BLaER1 treated with 17β-estradiol and CSF1 and Interleukin-3, amounts not matched to agents 10 nM and 100 nM (cell line): ENCODE measurements around the gene CFD.

ENCODE experiments used
- H3K27ac ChIP-seq, 11 experiments: shearing (Covaris generic); formaldehyde crosslinking; 2 replicates each; pipeline ENCODE4 v1.8.1; 2022
- H3K27me3 ChIP-seq, 11 experiments: shearing (Covaris generic); formaldehyde crosslinking; 2 replicates each; pipeline ENCODE4 v1.8.1; 2022
- H3K36me3 ChIP-seq, 11 experiments: shearing (Covaris generic); formaldehyde crosslinking; 2 replicates each; pipeline ENCODE4 v1.8.1; 2022
- H3K4me1 ChIP-seq, 10 experiments: shearing (Covaris generic); formaldehyde crosslinking; 2 replicates each; pipeline ENCODE4 v1.8.1; 2022
- H3K4me2 ChIP-seq, 11 experiments: shearing (Covaris generic); formaldehyde crosslinking; 2 replicates each; pipeline ENCODE4 v1.8.1; 2022
- H3K4me3 ChIP-seq, 10 experiments: shearing (Covaris generic); formaldehyde crosslinking; 2 replicates each; pipeline ENCODE4 v1.8.1; 2022
- H3K9ac ChIP-seq, 11 experiments: shearing (Covaris generic); formaldehyde crosslinking; 2 replicates each; pipeline ENCODE4 v1.8.1; 2022
- H3K9me3 ChIP-seq, 11 experiments: shearing (Covaris generic); formaldehyde crosslinking; replicated peaks in 1 of 11; 2 replicates each; pipeline ENCODE4 v1.8.1; 2022
- H4K20me1 ChIP-seq, 11 experiments: shearing (Covaris generic); formaldehyde crosslinking; 2 replicates each; pipeline ENCODE4 v1.8.1; 2022
- Cebpa-rat ChIP-seq, 11 experiments: shearing (Covaris generic); IDR thresholded peaks; 2 replicates each; pipeline ENCODE4 v1.8.1; 2022

Gene CFD

GRCh38 chr19:858868-859843 is at the start of gene CFD:
Gene CFD (plus strand): TSS chr19:859664. CDS start chr19:859690, 26 bp downstream.
- H3K4me2 ChIP-seq = peak within 1 kb of the TSS; percentile 44 to 86 (median 77)
- peak within 1 kb of the TSS in 8 of 11 experiments; percentile 23 to 72 (median 50); a peak in 12 of 22 replicates for H3K9ac ChIP-seq
- TF ChIP-seq Cebpa-rat (IDR thresholded peaks at IDR 0.05) = peak in 3 of 11 experiments; percentile 13 to 30 (median 29); a peak in 2 of 22 replicates
- H3K9me3 ChIP-seq = peaks cover 0 to 5% (median 0%) of the 10 kb centered on the region in 11 experiments; a peak in 1 of 22 replicates
- no peaks in the 10 kb centered on the region for H3K36me3 ChIP-seq
- peaks cover 24 to 57% (median 36%) of the 10 kb centered on the region in 10 experiments for H3K4me1 ChIP-seq
- peak within 1 kb of the TSS in 8 of 10 experiments; percentile 26 to 65 (median 44); a peak in 13 of 20 replicates for H3K4me3 ChIP-seq
- peaks cover 0 to 21% (median 0%) of the 10 kb centered on the region in 11 experiments; a peak in 7 of 22 replicates for H4K20me1 ChIP-seq
- H3K27me3 ChIP-seq = peaks cover 30 to 61% (median 57%) of the 10 kb centered on the region in 11 experiments
- peak within 1 kb of the TSS in 5 of 11 experiments; percentile 36 to 69 (median 60); a peak in 10 of 22 replicates for H3K27ac ChIP-seq

- Histone ChIP-seq H3K27ac (no peak overlapping the region), H3K36me3 (peaks cover 82 to 99% (median 97%) of the 10 kb centered on the region in 11 experiments), H3K4me3 (no peak overlapping the region), H3K4me1 (no peaks in the 10 kb centered on the region), H3K9ac (no peak overlapping the region), H4K20me1 (peaks cover 83 to 100% (median 99%) of the 10 kb centered on the region in 11 experiments), H3K4me2 (no peak overlapping the region), H3K9me3 (peaks cover 0 to 11% (median 0%) of the 10 kb centered on the region in 11 experiments; a peak in 2 of 22 replicates), H3K27me3 (no peaks in the 10 kb centered on the region)
- no peak for TF ChIP-seq Cebpa-rat (IDR thresholded peaks at IDR 0.05)
Measured at GRCh38 chr19:810077-810855, 49.2 kb upstream of the CFD start.

GRCh38 chr19:810883-811489 is 48.5 kb upstream of the CFD start:
- H3K36me3 ChIP-seq = peaks cover 75 to 99% (median 93%) of the 10 kb centered on the region in 11 experiments
- no peak for TF ChIP-seq Cebpa-rat (IDR thresholded peaks at IDR 0.05)
- no peak overlapping the region for H3K4me3 ChIP-seq
- no peaks in the 10 kb centered on the region for H3K4me1 ChIP-seq
- peaks cover 75 to 100% (median 97%) of the 10 kb centered on the region in 11 experiments for H4K20me1 ChIP-seq
- no peak overlapping the region for H3K9ac ChIP-seq
- H3K4me2 ChIP-seq = no peak overlapping the region
- no peaks in the 10 kb centered on the region for H3K27me3 ChIP-seq
- H3K9me3 ChIP-seq = peaks cover 0 to 11% (median 0%) of the 10 kb centered on the region in 11 experiments; a peak in 2 of 22 replicates
- H3K27ac ChIP-seq = no peak overlapping the region

GRCh38 chr19:811506-812048 is 47.9 kb upstream of the CFD start:
- Histone ChIP-seq H3K9me3 (peaks cover 0 to 11% (median 0%) of the 10 kb centered on the region in 11 experiments; a peak in 2 of 22 replicates), H3K4me3 (no peak overlapping the region), H3K36me3 (peaks cover 69 to 94% (median 88%) of the 10 kb centered on the region in 11 experiments), H3K4me1 (no peaks in the 10 kb centered on the region), H3K9ac (no peak overlapping the region), H3K27ac (no peak overlapping the region), H4K20me1 (peaks cover 69 to 95% (median 91%) of the 10 kb centered on the region in 11 experiments), H3K4me2 (no peak overlapping the region), H3K27me3 (no peaks in the 10 kb centered on the region)
- no peak for TF ChIP-seq Cebpa-rat (IDR thresholded peaks at IDR 0.05)

GRCh38 chr19:812049-812746 is 47.3 kb upstream of the CFD start:
- peaks cover 62 to 88% (median 82%) of the 10 kb centered on the region in 11 experiments for H3K36me3 ChIP-seq
- no peak overlapping the region for H3K27ac ChIP-seq

GRCh38 chr19:812747-813218 is 46.7 kb upstream of the CFD start:
- Histone ChIP-seq H3K4me2 (no peak overlapping the region), H3K9me3 (peaks cover 0 to 11% (median 0%) of the 10 kb centered on the region in 11 experiments; a peak in 2 of 22 replicates), H3K4me3 (no peak overlapping the region), H3K36me3 (peaks cover 57 to 82% (median 76%) of the 10 kb centered on the region in 11 experiments), H4K20me1 (peaks cover 57 to 83% (median 79%) of the 10 kb centered on the region in 11 experiments), H3K4me1 (no peaks in the 10 kb centered on the region), H3K9ac (no peak overlapping the region), H3K27ac (no peak overlapping the region), H3K27me3 (0 out of 22 replicates have a peak, but pooled peaks cover 0 to 4% (median 0%) of the 10 kb centered on the region in 11 experiments)
- TF ChIP-seq Cebpa-rat (IDR thresholded peaks at IDR 0.05) = no peak

More at GRCh38 chr19:812049-812746, 47.3 kb upstream of the CFD start:
- TF ChIP-seq Cebpa-rat (IDR thresholded peaks at IDR 0.05) = no peak
- Histone ChIP-seq H3K4me3 (no peak overlapping the region), H3K4me1 (no peaks in the 10 kb centered on the region), H3K4me2 (no peak overlapping the region), H3K27me3 (no peaks in the 10 kb centered on the region), H3K9me3 (peaks cover 0 to 11% (median 0%) of the 10 kb centered on the region in 11 experiments; a peak in 2 of 22 replicates), H3K9ac (no peak overlapping the region), H4K20me1 (peaks cover 63 to 89% (median 85%) of the 10 kb centered on the region in 11 experiments)

GRCh38 chr19:813219-814151 is 46.0 kb upstream of the CFD start:
- H3K27me3 ChIP-seq = 0 out of 22 replicates have a peak, but pooled peaks cover 0 to 4% (median 0%) of the 10 kb centered on the region in 11 experiments
- H4K20me1 ChIP-seq = peaks cover 51 to 76% (median 72%) of the 10 kb centered on the region in 11 experiments
- TF ChIP-seq Cebpa-rat (IDR thresholded peaks at IDR 0.05) = no peak
- no peak overlapping the region for H3K4me2 ChIP-seq
- peaks cover 51 to 75% (median 70%) of the 10 kb centered on the region in 11 experiments for H3K36me3 ChIP-seq
- no peak overlapping the region for H3K4me3 ChIP-seq
- peaks cover 0 to 11% (median 0%) of the 10 kb centered on the region in 11 experiments; a peak in 2 of 22 replicates for H3K9me3 ChIP-seq
- no peak overlapping the region for H3K9ac ChIP-seq
- no peaks in the 10 kb centered on the region for H3K4me1 ChIP-seq
- H3K27ac ChIP-seq = no peak overlapping the region
